Coronary artery (tissue), 2 donors: ENCODE results near the gene SLC2A14.
"Not testable (repeated sequence)": the region's sequence is repeated elsewhere in the genome, so short reads cannot be mapped to it uniquely, and the experiment has no call there.

Experiments used
- DNase-seq: peaks from one replicate; pipeline ENCODE4 v3.0.0-alpha.2; 2017; ENCODE audit warnings: low spot score
- H3K27ac ChIP-seq, 2 donors: fragments of 200-600 bp; sonication (generic); one replicate each; pipeline ENCODE4 v1.5.1; 2016 to 2019
- H3K4me3 ChIP-seq: fragments of 200-600 bp; sonication (generic); 2 replicates; pipeline ENCODE4 v1.5.1; 2016; ENCODE audit warnings: mild to moderate bottlenecking, moderate library complexity
- CTCF ChIP-seq: fragments of 200-600 bp; sonication (generic); IDR thresholded peaks from one replicate; pipeline ENCODE4 v1.5.1; 2019; ENCODE audit warnings: antibody characterized with exemption

SLC2A14 gene

GRCh38 chr12:7857971-7858370 is 14.7 kb downstream of the SLC2A14 start:
- no peak overlapping the region for H3K4me3 ChIP-seq
- DNase-seq: no peak
- H3K27ac ChIP-seq: no peak overlapping the region
- TF ChIP-seq CTCF: no peak

DNA sequence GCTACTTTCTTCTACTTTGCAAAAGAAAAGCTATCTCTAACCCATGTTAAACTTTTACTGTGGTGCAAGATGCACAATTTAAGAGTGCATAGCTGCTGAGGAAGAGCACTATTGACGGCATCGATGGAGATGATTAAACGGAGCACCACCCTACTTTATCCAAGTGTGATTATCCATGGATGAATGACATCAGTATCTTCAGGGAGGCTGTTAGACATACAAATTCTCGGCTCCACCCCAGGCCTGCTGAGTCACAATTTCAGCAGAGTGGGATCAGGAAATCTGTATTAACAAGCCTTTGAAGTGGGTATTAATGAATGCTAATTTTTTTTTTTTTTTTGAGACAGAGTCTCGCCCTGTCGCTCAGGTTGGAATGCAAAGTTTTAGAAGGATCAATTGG is 16.2 kb downstream of the SLC2A14 start:
- Histone ChIP-seq H3K4me3 (no peak overlapping the region), H3K27ac (no peak overlapping the region)
- DNase-seq: no peak
- TF ChIP-seq CTCF: no peak

- H3K27ac ChIP-seq: no peak overlapping the region
- TF ChIP-seq CTCF: no peak
- no peak overlapping the region for H3K4me3 ChIP-seq
- no peak for DNase-seq
These were observed 19.2 kb downstream of the SLC2A14 start for GRCh38 chr12:7853557-7853956.

- not testable (repeated sequence) for H3K4me3 ChIP-seq, DNase-seq, H3K27ac ChIP-seq
These were observed 21.1 kb downstream of the SLC2A14 start for GRCh38 chr12:7851622-7852081.

DNA sequence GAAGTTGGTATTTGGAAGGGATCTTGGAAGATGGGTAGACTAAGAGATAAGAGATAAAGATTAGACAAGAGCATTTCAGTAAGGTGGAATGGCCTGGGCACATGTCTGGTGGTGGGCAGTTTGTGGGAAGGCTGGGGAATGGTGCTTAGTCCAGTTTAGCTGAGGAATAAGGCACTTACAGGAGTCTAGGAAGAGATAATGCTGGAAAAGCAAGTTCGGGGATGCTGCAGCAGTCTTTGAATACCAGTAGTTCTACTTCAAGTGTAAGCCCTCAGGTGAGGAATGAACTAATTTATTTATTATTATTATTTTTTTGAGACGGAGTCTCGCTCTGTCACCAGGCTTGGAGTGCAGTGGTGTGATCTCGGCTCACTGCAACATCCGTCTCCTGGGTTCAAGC is 22.6 kb downstream of the SLC2A14 start:
- H3K4me3 ChIP-seq, H3K27ac ChIP-seq, DNase-seq: not testable (repeated sequence)

DNA sequence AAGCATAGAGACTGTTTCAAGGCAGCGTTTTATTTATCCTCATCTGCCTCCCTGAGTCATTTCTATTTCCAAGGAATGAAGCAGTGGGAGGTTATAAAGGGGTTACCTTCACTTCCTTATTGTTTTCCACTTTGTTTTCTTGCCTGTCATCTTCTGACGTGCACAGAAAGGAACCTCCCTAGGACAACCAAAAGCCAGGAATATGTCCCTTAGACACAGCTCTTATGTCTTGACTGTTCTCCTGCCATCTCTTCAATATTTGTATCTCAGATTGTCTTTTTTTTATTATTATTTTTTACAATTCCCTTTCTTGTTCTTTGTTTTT is 24.7 kb downstream of the SLC2A14 start:
- H3K4me3 ChIP-seq, DNase-seq, H3K27ac ChIP-seq: not testable (repeated sequence)

GRCh38 chr12:7847226-7848097 is 25.3 kb downstream of the SLC2A14 start:
- not testable (repeated sequence) for DNase-seq, H3K4me3 ChIP-seq, H3K27ac ChIP-seq

- no peak for DNase-seq
- TF ChIP-seq CTCF: no peak
- H3K4me3 ChIP-seq: no peak overlapping the region
- H3K27ac ChIP-seq: no peak overlapping the region
These were observed 28.6 kb downstream of the SLC2A14 start for GRCh38 chr12:7844116-7844515.

DNA sequence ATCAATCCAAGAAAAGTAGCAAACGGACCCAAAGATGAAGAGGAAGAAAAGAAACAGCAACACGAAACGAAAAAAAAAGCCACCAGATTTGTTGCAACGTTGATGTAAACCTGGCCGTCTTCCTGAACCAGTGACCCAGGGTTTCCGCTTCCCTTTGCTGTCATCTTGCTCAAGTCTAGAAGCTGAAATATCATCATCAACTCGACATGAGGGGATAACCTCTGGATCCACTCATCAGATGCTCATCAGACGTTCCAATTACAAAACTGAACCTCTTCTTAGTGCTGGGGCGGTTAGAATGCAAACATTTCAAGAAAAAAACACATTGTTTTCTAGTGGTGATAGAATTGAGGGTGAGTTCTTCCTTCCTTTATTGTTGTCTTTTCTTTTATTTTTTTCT is 29.1 kb downstream of the SLC2A14 start:
- H3K27ac ChIP-seq, DNase-seq: not testable (repeated sequence)

GRCh38 chr12:7843149-7843548 is 29.6 kb downstream of the SLC2A14 start:
- DNase-seq: not testable (repeated sequence)

More for the DNA sequence above, 29.1 kb downstream of the SLC2A14 start:
- not testable (repeated sequence) for H3K4me3 ChIP-seq

GRCh38 chr12:7842444-7842843 is 30.3 kb downstream of the SLC2A14 start:
- not testable (repeated sequence) for DNase-seq, H3K27ac ChIP-seq, H3K4me3 ChIP-seq

More at GRCh38 chr12:7843149-7843548, 29.6 kb downstream of the SLC2A14 start:
- not testable (repeated sequence) for H3K27ac ChIP-seq, H3K4me3 ChIP-seq

DNA sequence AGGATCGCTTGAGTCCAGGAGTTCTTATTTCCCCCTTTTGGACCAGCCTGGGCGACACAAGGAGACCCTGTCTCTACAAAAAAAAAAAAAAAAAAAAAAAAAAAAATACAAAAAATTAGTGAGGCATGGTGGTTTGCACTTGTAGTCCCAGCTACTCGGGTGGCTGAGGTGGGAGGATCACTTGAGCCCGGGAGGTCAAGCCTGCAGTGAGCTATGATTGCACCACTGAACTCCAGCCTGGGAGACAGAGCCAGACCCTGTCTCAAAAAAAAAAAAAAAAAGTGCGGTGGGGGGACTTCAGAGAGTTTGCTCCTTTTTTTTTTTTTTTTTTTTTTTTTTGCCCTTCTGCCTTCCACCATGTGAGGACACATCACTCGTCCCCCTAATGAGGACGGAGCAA is 32.9 kb downstream of the SLC2A14 start:
- not testable (repeated sequence) for DNase-seq, H3K4me3 ChIP-seq, H3K27ac ChIP-seq

GRCh38 chr12:7839226-7839625 is 33.5 kb downstream of the SLC2A14 start:
- H3K27ac ChIP-seq, H3K4me3 ChIP-seq, DNase-seq: not testable (repeated sequence)
